Lung (tissue), 12 donors: ENCODE measurements around the gene CCL2. TPM values are rescaled to one million over a fixed set of nuclear protein-coding genes. Genes with fewer than 3 reads are reported as not detected.

Source experiments
- ATAC-seq: fragments of 200-7000 bp; cut with Tn5 transposase; one replicate; pipeline ENCODE4 v1.9.1; 2020; ENCODE audit warnings: moderate number of reproducible peaks; ENCODE audit not compliant: insufficient read depth, low FRiP score
- DNase-seq, 3 donors: peaks; one replicate each; pipeline ENCODE4 v3.0.0-alpha.2; 2013 to 2017
- H3K27ac ChIP-seq, 2 donors: one replicate each; pipeline ENCODE4 v1.5.1; 2013; ENCODE audit warnings: mild to moderate bottlenecking in 2 of 2, moderate library complexity in 2 of 2, control low read depth in 1 of 2, inconsistent platforms in 1 of 2, low read depth in 1 of 2, low read length in 1 of 2
- H3K27me3 ChIP-seq, 3 donors: one replicate each; pipeline ENCODE4 v1.5.1; 2013; ENCODE audit warnings: low read length in 2 of 3; ENCODE audit not compliant: control insufficient read depth in 3 of 3, insufficient read depth in 3 of 3
- H3K36me3 ChIP-seq, 4 donors: one replicate each; pipeline ENCODE4 v1.5.1; 2013; ENCODE audit warnings: low read length in 4 of 4, mild to moderate bottlenecking in 1 of 4, moderate library complexity in 1 of 4; ENCODE audit not compliant: control insufficient read depth in 4 of 4, insufficient read depth in 4 of 4
- H3K4me1 ChIP-seq, 5 donors: one replicate each; pipeline ENCODE4 v1.5.1; 2013; ENCODE audit warnings: low read length in 5 of 5, mild to moderate bottlenecking in 2 of 5, moderate library complexity in 1 of 5; ENCODE audit not compliant: control insufficient read depth in 5 of 5, insufficient read depth in 5 of 5
- H3K4me3 ChIP-seq: one replicate; pipeline ENCODE4 v1.5.1; 2013; ENCODE audit warnings: mild to moderate bottlenecking, control low read depth, moderate library complexity
- H3K9ac ChIP-seq, 2 donors: one replicate each; pipeline ENCODE4 v1.5.1; 2013; ENCODE audit warnings: low read length in 2 of 2, control low read depth in 1 of 2; ENCODE audit not compliant: insufficient read depth in 1 of 2
- H3K9me3 ChIP-seq, 4 donors: one replicate each; pipeline ENCODE4 v1.5.1; 2013; ENCODE audit warnings: low read length in 3 of 4, mild to moderate bottlenecking in 1 of 4, moderate library complexity in 1 of 4; ENCODE audit not compliant: control insufficient read depth in 4 of 4, insufficient read depth in 3 of 4
- WGBS, 2 donors: extraction: QIAGEN DNeasy Blood & Tissue Kit; methylation state at CpG; one replicate each; pipeline ENCODE4 v1.1.7; 2013; 5-methylcytosine and 5-hydroxymethylcytosine counted together
- polyA plus RNA-seq, 2 donors: library from polyadenylated mRNA; stranded (reverse); fragments of 200-250 nt; gene quantifications; one replicate each; pipeline ENCODE4 v1.2.1, GENCODE V29; 2013
- total RNA-seq, 2 donors: library from RNA; depleted of rRNA in 1 of 2; stranded (reverse); fragments of >200 nt in 1 of 2; gene quantifications; one replicate each; pipeline ENCODE4 v1.2.1, GENCODE V29; 2014 to 2021
- TF ChIP-seq, protein P1 (sequence below): IDR thresholded peaks from 2 replicates; pipeline ENCODE4 v1.5.1; 2012; ENCODE audit warnings: mild to moderate bottlenecking; ENCODE audit errors: control extremely low read depth, extremely low read depth
- donor health status: control.
- donor health status: control.
- donor health status: Bipolar disorder and iron deficiency.
- donor health status: healthy.
- donor health status: DM: yes; HTN: yes; CAD: no.

The CCL2 gene
- total and polyA plus RNA-seq, 4 donors = 80.8 to 1,172 (median 160) TPM

DNA sequence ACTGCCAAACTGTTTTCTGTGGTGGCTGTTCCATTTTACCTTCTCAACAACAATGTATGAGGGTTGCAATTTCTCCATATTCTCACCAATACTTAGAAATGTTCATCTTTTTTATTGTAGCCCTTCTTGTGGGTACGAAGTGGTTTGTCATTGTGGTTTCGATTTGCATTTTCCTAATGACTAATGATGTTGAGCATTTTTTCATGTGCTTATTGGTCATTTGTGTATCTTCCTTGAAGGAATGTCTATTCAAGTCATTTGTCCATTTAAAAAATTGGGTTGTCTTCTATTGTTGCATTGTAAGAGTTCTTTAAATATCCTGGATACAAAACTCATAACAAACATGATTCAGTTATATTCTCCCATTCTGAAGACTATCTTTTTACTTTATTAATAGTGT is 47.5 kb upstream of the CCL2 start:
- Histone ChIP-seq H3K4me3 (no peak overlapping the region), H3K36me3 (no peaks in the 10 kb centered on the region), H3K27ac (no peak overlapping the region), H3K9me3 (peaks cover 0 to 4% (median 0%) of the 10 kb centered on the region in 4 donors), H3K4me1 (peaks cover 0 to 1% (median 0%) of the 10 kb centered on the region in 5 donors), H3K27me3 (no peaks in the 10 kb centered on the region), H3K9ac (no peak overlapping the region)
- TF ChIP-seq, protein P1, sequence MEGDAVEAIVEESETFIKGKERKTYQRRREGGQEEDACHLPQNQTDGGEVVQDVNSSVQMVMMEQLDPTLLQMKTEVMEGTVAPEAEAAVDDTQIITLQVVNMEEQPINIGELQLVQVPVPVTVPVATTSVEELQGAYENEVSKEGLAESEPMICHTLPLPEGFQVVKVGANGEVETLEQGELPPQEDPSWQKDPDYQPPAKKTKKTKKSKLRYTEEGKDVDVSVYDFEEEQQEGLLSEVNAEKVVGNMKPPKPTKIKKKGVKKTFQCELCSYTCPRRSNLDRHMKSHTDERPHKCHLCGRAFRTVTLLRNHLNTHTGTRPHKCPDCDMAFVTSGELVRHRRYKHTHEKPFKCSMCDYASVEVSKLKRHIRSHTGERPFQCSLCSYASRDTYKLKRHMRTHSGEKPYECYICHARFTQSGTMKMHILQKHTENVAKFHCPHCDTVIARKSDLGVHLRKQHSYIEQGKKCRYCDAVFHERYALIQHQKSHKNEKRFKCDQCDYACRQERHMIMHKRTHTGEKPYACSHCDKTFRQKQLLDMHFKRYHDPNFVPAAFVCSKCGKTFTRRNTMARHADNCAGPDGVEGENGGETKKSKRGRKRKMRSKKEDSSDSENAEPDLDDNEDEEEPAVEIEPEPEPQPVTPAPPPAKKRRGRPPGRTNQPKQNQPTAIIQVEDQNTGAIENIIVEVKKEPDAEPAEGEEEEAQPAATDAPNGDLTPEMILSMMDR = no peak
- ATAC-seq (no peak), DNase-seq (no peak)
- WGBS, 2 donors = 82 to 84% methylated on average over 2 of the region's 2 CpGs

DNA sequence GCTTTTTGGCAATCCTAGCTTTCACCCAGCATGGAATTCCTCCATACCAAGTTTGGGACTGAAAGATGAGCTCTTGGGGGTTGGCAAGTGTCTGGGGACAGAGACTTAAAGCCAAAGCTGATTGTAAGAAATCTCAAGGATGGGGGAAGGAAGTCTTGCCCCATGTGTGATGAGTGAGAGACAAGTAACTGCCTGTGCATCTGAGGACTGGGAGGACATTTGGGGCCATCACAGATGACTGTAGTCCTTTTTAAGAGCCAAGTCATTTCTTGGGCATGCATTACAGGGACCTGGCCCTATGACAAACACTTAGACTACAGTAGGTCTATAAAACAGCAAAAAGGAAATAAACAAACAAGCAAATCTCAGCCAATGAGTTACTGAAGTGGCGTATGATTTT is 36.3 kb upstream of the CCL2 start:
- ATAC-seq = no peak
- Histone ChIP-seq H3K27ac (no peak overlapping the region), H3K27me3 (no peaks in the 10 kb centered on the region), H3K4me1 (peaks cover 0 to 5% (median 0%) of the 10 kb centered on the region in 5 donors), H3K9ac (no peak overlapping the region), H3K9me3 (peaks cover 0 to 4% (median 0%) of the 10 kb centered on the region in 4 donors), H3K4me3 (no peak overlapping the region), H3K36me3 (no peaks in the 10 kb centered on the region)
- WGBS, 2 donors = 61 to 100% methylated on average over 1 of the region's 1 CpG
- DNase-seq = no peak
- TF ChIP-seq, protein P1 = no peak

- Histone ChIP-seq H3K4me3 (no peak overlapping the region), H3K36me3 (no peaks in the 10 kb centered on the region), H3K9me3 (peaks cover 0 to 4% (median 0%) of the 10 kb centered on the region in 4 donors), H3K4me1 (peaks cover 0 to 5% (median 0%) of the 10 kb centered on the region in 5 donors), H3K27ac (no peak overlapping the region), H3K27me3 (no peaks in the 10 kb centered on the region), H3K9ac (no peak overlapping the region)
- ATAC-seq = no peak
- TF ChIP-seq, protein P1 = no peak
- WGBS, 2 donors = 60 to 70% methylated on average over 2 of the region's 2 CpGs
- no peak for DNase-seq
Observed at GRCh38 chr17:34219405-34219804, 35.7 kb upstream of the CCL2 start.

DNA sequence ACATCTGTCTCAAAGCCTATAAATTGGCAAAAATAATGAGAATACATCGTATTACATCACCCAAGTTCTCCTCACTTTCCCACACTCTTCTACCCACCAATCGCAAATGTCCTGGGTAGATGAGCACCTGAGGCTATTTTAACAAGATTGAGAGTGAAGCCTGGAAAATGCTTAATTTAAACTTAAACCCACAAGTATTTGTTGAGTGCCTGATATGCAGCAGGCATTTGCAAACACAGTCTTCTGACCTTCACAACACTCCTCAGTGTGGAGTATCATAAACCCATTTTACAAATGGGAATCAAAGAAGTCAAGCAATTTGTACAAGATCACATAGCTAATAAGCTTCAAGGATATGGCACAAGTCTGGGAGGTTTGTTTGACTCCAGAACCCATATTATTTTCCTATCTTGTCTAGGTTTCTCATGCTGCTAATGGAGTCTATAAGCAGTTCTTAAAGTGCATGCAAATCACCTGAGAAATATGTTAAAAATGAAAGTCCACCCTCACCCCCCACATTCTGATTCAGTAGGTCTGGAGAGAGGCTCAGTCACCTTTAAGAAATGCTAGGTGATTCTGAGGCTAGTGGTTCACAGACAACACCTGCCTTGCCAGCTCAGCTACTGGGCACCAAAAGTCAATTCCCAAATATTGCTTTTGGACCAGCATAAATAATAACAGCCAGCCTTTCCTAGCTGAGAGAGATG is 34.9 kb upstream of the CCL2 start:
- Histone ChIP-seq H3K9me3 (peaks cover 0 to 4% (median 0%) of the 10 kb centered on the region in 4 donors), H3K4me3 (no peak overlapping the region), H3K27ac (peak overlapping the region in 1 of 2 donors; percentile 32), H3K27me3 (no peaks in the 10 kb centered on the region), H3K36me3 (no peaks in the 10 kb centered on the region), H3K9ac (no peak overlapping the region), H3K4me1 (peaks cover 0 to 5% (median 0%) of the 10 kb centered on the region in 5 donors)
- ATAC-seq (no peak), DNase-seq (no peak)
- TF ChIP-seq, protein P1 = no peak
- WGBS, 2 donors = 74 to 90% methylated on average over 2 of the region's 2 CpGs
